ENCODE measurements around the gene CLEC7A. TPM values are rescaled to one million over a fixed set of nuclear protein-coding genes. Genes with fewer than 3 reads are reported as not detected.

The CLEC7A gene
- total RNA-seq (ENCODE audit: unreplicated experiment): not detected
- long read RNA-seq: 0 reads

DNA sequence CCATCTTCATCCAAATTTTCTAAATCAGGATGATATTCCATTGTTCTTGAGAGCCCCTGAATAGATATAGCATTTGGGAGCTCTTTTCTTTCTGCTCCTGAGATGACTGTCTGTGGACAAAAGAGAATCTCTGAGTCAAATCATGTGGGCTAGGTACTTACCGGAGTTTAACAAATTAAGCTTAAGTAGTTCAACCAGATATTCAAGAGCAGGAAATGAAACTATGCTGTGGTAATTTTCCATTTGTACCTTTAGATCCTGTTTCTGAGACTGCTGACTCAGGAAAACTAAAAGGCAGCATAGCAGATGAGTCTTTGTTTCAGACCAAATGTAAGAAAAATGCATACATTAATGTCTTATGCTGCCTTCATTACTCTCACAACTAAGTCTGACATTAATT, at the start of gene CLEC7A:
Gene CLEC7A, minus strand, starts transcription at position 158 of the 400 bp plus-strand sequence. Its CDS starts 117 bp downstream, at position 41.
- no peak within 1 kb of the TSS for H3K4me3 Mint-ChIP-seq (ENCODE audit: unreplicated experiment)
- no peaks in the 10 kb centered on the region for H3K9me3 Mint-ChIP-seq (ENCODE audit: unreplicated experiment)
- DNase-seq (ENCODE audit: low spot score): no peak
- TF ChIP-seq, protein P1, sequence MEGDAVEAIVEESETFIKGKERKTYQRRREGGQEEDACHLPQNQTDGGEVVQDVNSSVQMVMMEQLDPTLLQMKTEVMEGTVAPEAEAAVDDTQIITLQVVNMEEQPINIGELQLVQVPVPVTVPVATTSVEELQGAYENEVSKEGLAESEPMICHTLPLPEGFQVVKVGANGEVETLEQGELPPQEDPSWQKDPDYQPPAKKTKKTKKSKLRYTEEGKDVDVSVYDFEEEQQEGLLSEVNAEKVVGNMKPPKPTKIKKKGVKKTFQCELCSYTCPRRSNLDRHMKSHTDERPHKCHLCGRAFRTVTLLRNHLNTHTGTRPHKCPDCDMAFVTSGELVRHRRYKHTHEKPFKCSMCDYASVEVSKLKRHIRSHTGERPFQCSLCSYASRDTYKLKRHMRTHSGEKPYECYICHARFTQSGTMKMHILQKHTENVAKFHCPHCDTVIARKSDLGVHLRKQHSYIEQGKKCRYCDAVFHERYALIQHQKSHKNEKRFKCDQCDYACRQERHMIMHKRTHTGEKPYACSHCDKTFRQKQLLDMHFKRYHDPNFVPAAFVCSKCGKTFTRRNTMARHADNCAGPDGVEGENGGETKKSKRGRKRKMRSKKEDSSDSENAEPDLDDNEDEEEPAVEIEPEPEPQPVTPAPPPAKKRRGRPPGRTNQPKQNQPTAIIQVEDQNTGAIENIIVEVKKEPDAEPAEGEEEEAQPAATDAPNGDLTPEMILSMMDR (IDR thresholded peaks at IDR 0.05; ENCODE audit: unreplicated experiment): no peak
- H3K36me3 Mint-ChIP-seq (ENCODE audit: low read depth, unreplicated experiment): no peaks in the 10 kb centered on the region
- peaks cover 24% of the 10 kb centered on the region for H3K4me1 Mint-ChIP-seq (ENCODE audit: unreplicated experiment)
- H3K27ac Mint-ChIP-seq (ENCODE audit: unreplicated experiment): no peak within 1 kb of the TSS
- no peaks in the 10 kb centered on the region for H3K27me3 Mint-ChIP-seq (ENCODE audit: unreplicated experiment)

DNA sequence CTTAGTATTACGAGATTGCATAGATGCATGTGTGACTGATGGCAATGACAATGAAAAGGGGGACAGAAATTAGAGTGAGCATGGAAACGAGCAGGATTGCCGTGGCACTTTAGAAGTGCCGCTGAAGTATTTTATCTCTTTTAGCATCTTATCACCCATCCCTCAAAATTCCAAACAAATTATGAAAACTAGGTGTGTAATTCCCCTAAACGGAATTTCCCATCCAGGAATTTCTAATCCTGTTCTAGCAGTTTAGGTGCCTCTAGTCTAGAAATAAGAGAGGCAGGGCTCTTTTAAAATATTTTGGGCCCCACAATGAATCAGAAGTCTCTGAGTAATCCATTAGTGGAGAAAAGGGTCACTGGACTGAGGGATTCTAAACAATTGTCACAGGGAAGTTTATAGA, 49.8 kb upstream of the CLEC7A start:
- no peak overlapping the region for H3K4me3 Mint-ChIP-seq (ENCODE audit: unreplicated experiment)

DNA sequence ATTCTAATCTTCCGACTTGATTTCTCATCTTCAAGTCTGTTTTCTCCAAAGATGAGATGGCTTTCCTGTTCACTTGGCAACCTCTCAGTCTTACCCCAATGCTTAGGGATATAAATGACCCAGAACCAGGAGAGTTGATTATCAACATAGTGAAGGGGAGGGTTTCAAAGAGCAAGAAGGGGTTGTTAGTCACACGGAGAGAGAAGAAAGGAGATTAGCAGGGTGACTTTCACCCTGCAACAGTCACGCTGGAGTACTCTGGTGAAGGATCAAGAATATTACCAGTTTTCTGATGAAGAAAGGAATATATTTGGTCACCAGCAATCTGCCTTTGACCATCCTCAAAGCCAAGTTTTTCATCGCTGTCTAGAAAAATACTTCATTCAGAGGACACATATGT, 48.8 kb upstream of the CLEC7A start, which contains the start of gene TMEM52B:
Gene TMEM52B, plus strand, starts transcription at position 212 of the 400 bp plus-strand sequence. CDS start 543 bp downstream, outside the sequence.
- Mint-ChIP-seq H3K36me3 (ENCODE audit: low read depth, unreplicated experiment) (no peaks in the 10 kb centered on the region), H3K27me3 (ENCODE audit: unreplicated experiment) (peaks cover 2% of the 10 kb centered on the region), H3K27ac (ENCODE audit: unreplicated experiment) (no peak within 1 kb of the TSS), H3K4me1 (ENCODE audit: unreplicated experiment) (peaks cover 10% of the 10 kb centered on the region), H3K4me3 (ENCODE audit: unreplicated experiment) (no peak within 1 kb of the TSS), H3K9me3 (ENCODE audit: unreplicated experiment) (no peaks in the 10 kb centered on the region)
- TF ChIP-seq, protein P1 (IDR thresholded peaks at IDR 0.05; ENCODE audit: unreplicated experiment): no peak
- DNase-seq (ENCODE audit: low spot score): no peak

More for the DNA sequence above, 49.8 kb upstream of the CLEC7A start:
- no peaks in the 10 kb centered on the region for H3K36me3 Mint-ChIP-seq (ENCODE audit: low read depth, unreplicated experiment)
- H3K9me3 Mint-ChIP-seq (ENCODE audit: unreplicated experiment): no peaks in the 10 kb centered on the region
- H3K27me3 Mint-ChIP-seq (ENCODE audit: unreplicated experiment): peaks cover 2% of the 10 kb centered on the region
- peaks cover 16% of the 10 kb centered on the region for H3K4me1 Mint-ChIP-seq (ENCODE audit: unreplicated experiment)
- no peak overlapping the region for H3K27ac Mint-ChIP-seq (ENCODE audit: unreplicated experiment)
- no peak for DNase-seq (ENCODE audit: low spot score)
- TF ChIP-seq, protein P1 (IDR thresholded peaks at IDR 0.05; ENCODE audit: unreplicated experiment): no peak

DNA sequence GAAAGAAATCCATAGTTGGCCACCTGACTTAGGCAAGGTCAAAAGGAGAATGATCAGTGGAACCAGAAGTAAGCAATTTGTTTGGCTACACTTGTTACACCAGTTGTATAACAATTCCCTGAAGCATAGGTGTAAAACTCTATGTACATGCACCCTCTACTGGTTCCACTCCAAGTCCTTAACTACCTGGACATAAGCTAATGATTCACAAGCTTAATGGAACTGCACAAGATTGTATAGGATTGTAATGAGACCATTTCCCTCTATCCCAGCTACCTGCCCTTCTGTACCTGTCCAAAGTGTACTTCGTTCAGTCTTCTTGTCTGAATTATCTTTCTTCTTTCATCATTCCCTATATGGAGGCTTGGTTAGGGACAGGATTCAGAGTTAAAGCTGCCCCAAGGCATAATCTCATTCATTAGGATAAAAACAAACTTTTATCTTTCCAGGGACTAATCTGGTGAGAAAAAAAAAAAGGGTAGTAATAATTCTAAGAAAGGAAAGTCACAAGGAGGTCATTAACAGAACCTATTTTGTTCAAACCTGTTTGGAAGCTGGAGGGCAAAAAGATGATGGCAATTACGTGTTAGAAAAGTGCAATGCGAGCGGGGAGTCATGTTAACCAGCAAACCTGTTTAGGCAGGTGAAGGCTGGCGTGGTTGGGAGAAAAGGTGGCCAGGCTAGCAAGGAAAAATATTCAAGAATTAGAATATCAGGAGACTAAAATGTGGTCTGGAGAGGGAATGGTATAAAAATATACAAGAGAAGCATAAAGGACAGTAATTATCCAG, 46.0 kb upstream of the CLEC7A start:
- TF ChIP-seq, protein P1 (IDR thresholded peaks at IDR 0.05; ENCODE audit: unreplicated experiment): no peak
- H3K4me1 Mint-ChIP-seq (ENCODE audit: unreplicated experiment): peaks cover 7% of the 10 kb centered on the region
- no peaks in the 10 kb centered on the region for H3K9me3 Mint-ChIP-seq (ENCODE audit: unreplicated experiment)
- H3K36me3 Mint-ChIP-seq (ENCODE audit: low read depth, unreplicated experiment): no peaks in the 10 kb centered on the region
- no peak overlapping the region for H3K27ac Mint-ChIP-seq (ENCODE audit: unreplicated experiment)
- DNase-seq (ENCODE audit: low spot score): no peak
- peaks cover 2% of the 10 kb centered on the region for H3K27me3 Mint-ChIP-seq (ENCODE audit: unreplicated experiment)
- no peak overlapping the region for H3K4me3 Mint-ChIP-seq (ENCODE audit: unreplicated experiment)

DNA sequence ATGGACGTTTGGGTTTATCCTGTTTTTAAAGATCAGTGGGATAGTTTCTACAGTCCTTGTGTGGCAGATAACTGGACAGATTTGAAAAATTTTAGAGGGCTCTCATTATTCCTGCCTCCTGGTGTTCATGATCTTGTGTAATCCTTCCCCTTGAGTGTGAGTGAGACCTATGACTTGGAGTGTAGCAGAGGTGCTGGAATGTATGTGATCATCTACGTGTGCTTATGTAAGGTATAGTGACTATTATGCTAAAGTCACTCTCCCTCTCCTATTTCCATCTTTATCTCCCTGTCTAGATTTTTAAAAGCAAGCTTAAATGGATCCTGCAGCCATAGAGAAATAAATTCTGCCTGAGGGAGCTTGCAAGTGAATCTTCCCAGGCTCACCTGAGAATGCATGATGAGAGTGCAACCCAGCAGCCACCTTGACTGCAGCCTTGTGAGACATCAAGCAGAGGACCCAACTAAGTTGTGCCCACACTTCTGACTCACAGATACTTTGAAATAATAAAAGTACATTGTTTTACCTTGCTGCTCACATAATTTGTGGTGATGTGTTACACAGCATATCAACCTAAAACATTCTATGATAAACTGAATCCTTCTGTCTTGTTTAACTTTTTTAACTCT, 45.1 kb upstream of the CLEC7A start:
- Mint-ChIP-seq H3K9me3 (ENCODE audit: unreplicated experiment) (no peaks in the 10 kb centered on the region), H3K36me3 (ENCODE audit: low read depth, unreplicated experiment) (no peaks in the 10 kb centered on the region), H3K27ac (ENCODE audit: unreplicated experiment) (no peak overlapping the region), H3K4me3 (ENCODE audit: unreplicated experiment) (no peak overlapping the region), H3K4me1 (ENCODE audit: unreplicated experiment) (peaks cover 7% of the 10 kb centered on the region), H3K27me3 (ENCODE audit: unreplicated experiment) (peaks cover 2% of the 10 kb centered on the region)
- TF ChIP-seq, protein P1 (IDR thresholded peaks at IDR 0.05; ENCODE audit: unreplicated experiment): no peak
- DNase-seq (ENCODE audit: low spot score): no peak

Data from endothelial cell (in vitro differentiated cells).